ENCODE measurements around the gene FOXP4. TPM values are rescaled to one million over a fixed set of nuclear protein-coding genes. Genes with fewer than 3 reads are reported as not detected.

The FOXP4 gene
- total and polyA plus RNA-seq, 2 of the 13 experiments (the other 11 are each of a cell fraction or from before 2014, with no cell fraction given), result 11.0 to 12.4 TPM

DNA sequence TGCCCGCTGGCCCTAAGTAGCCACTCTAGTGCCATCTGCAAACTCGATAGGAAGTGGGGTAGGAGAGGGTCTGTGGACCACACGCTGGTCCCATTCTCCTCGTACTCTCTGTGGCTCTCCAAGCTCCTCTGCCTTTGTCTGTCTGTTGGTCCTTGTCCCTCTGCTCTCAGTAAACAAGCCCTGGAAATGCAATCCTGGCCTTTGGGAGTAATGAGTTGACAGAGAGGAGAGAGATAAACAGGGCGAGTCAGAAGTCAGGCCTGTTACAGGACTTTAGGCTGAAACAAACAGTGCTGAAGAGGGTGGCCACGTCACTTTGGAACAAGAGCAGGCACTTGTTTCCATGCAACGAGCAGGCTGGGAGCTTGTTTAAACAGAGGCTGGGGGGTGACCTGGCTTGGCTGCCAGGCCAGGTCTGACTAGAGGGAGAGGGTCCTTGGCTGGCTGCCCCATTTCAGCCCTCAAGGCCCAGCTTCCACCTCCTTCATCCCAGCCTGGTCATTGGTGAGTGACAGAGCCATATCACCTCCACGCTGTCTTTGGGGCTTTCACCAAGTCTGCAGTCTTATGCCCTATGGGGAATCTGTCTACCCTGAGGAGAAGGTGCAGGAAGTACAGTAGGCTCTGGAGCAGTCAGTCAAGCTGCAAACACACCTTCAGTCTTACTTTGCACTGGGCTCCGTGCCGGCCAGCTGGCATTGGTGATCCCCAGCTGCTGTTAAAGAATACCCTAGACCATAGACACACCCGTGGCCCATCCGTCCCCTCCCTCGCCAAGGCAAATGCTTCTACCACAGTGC lies 22.6 kb downstream of the FOXP4 start (continued):
- TF ChIP-seq, protein P1, sequence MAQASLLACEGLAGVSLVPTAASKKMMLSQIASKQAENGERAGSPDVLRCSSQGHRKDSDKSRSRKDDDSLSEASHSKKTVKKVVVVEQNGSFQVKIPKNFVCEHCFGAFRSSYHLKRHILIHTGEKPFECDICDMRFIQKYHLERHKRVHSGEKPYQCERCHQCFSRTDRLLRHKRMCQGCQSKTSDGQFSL (CRISPR knock-in tag; IDR thresholded peaks at IDR 0.05), result peak; percentile 95
- TF ChIP-seq ZNF569 (CRISPR knock-in tag; IDR thresholded peaks at IDR 0.05; ENCODE audit: borderline replicate concordance) (no peak), ZNF335 (CRISPR knock-in tag; IDR thresholded peaks at IDR 0.05) (peak; percentile 72; the same call in 1 of the 2 replicates), ELF4 (CRISPR knock-in tag; IDR thresholded peaks at IDR 0.05; ENCODE audit: borderline replicate concordance) (no peak), ZFP36L1 (CRISPR knock-in tag; IDR thresholded peaks at IDR 0.05) (no peak), PCBP2 (optimal IDR thresholded peaks at IDR 0.05; ENCODE audit: low read depth, low read length, poor library complexity, severe bottlenecking) (no peak), SRY (CRISPR knock-in tag; IDR thresholded peaks at IDR 0.05) (peak; percentile 72), ZNF292 (CRISPR knock-in tag; IDR thresholded peaks at IDR 0.05; ENCODE audit: borderline replicate concordance, low read depth) (peak; percentile 100), ZBTB20 (CRISPR knock-in tag; IDR thresholded peaks at IDR 0.05; ENCODE audit: borderline replicate concordance, low read depth) (peak; percentile 93), STAT5B (CRISPR knock-in tag; IDR thresholded peaks at IDR 0.05) (no peak), ZNF451 (CRISPR knock-in tag; IDR thresholded peaks at IDR 0.05) (peak; percentile 72; the same call in 1 of the 2 replicates), ATRX (CRISPR knock-in tag; IDR thresholded peaks at IDR 0.05; ENCODE audit: borderline replicate concordance) (no peak), ZBTB3 (CRISPR knock-in tag; IDR thresholded peaks at IDR 0.05; ENCODE audit: borderline replicate concordance, low read depth) (no peak)
- TF ChIP-seq, protein P2, sequence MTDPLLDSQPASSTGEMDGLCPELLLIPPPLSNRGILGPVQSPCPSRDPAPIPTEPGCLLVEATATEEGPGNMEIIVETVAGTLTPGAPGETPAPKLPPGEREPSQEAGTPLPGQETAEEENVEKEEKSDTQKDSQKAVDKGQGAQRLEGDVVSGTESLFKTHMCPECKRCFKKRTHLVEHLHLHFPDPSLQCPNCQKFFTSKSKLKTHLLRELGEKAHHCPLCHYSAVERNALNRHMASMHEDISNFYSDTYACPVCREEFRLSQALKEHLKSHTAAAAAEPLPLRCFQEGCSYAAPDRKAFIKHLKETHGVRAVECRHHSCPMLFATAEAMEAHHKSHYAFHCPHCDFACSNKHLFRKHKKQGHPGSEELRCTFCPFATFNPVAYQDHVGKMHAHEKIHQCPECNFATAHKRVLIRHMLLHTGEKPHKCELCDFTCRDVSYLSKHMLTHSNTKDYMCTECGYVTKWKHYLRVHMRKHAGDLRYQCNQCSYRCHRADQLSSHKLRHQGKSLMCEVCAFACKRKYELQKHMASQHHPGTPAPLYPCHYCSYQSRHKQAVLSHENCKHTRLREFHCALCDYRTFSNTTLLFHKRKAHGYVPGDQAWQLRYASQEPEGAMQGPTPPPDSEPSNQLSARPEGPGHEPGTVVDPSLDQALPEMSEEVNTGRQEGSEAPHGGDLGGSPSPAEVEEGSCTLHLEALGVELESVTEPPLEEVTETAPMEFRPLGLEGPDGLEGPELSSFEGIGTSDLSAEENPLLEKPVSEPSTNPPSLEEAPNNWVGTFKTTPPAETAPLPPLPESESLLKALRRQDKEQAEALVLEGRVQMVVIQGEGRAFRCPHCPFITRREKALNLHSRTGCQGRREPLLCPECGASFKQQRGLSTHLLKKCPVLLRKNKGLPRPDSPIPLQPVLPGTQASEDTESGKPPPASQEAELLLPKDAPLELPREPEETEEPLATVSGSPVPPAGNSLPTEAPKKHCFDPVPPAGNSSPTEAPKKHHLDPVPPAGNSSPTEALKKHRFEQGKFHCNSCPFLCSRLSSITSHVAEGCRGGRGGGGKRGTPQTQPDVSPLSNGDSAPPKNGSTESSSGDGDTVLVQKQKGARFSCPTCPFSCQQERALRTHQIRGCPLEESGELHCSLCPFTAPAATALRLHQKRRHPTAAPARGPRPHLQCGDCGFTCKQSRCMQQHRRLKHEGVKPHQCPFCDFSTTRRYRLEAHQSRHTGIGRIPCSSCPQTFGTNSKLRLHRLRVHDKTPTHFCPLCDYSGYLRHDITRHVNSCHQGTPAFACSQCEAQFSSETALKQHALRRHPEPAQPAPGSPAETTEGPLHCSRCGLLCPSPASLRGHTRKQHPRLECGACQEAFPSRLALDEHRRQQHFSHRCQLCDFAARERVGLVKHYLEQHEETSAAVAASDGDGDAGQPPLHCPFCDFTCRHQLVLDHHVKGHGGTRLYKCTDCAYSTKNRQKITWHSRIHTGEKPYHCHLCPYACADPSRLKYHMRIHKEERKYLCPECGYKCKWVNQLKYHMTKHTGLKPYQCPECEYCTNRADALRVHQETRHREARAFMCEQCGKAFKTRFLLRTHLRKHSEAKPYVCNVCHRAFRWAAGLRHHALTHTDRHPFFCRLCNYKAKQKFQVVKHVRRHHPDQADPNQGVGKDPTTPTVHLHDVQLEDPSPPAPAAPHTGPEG (CRISPR knock-in tag; IDR thresholded peaks at IDR 0.05), result peak; percentile 72
- TF ChIP-seq, protein P3, sequence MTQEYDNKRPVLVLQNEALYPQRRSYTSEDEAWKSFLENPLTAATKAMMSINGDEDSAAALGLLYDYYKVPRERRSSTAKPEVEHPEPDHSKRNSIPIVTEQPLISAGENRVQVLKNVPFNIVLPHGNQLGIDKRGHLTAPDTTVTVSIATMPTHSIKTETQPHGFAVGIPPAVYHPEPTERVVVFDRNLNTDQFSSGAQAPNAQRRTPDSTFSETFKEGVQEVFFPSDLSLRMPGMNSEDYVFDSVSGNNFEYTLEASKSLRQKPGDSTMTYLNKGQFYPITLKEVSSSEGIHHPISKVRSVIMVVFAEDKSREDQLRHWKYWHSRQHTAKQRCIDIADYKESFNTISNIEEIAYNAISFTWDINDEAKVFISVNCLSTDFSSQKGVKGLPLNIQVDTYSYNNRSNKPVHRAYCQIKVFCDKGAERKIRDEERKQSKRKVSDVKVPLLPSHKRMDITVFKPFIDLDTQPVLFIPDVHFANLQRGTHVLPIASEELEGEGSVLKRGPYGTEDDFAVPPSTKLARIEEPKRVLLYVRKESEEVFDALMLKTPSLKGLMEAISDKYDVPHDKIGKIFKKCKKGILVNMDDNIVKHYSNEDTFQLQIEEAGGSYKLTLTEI (CRISPR knock-in tag; conservative IDR thresholded peaks at IDR 0.05), result no peak
- TF ChIP-seq, protein P4, sequence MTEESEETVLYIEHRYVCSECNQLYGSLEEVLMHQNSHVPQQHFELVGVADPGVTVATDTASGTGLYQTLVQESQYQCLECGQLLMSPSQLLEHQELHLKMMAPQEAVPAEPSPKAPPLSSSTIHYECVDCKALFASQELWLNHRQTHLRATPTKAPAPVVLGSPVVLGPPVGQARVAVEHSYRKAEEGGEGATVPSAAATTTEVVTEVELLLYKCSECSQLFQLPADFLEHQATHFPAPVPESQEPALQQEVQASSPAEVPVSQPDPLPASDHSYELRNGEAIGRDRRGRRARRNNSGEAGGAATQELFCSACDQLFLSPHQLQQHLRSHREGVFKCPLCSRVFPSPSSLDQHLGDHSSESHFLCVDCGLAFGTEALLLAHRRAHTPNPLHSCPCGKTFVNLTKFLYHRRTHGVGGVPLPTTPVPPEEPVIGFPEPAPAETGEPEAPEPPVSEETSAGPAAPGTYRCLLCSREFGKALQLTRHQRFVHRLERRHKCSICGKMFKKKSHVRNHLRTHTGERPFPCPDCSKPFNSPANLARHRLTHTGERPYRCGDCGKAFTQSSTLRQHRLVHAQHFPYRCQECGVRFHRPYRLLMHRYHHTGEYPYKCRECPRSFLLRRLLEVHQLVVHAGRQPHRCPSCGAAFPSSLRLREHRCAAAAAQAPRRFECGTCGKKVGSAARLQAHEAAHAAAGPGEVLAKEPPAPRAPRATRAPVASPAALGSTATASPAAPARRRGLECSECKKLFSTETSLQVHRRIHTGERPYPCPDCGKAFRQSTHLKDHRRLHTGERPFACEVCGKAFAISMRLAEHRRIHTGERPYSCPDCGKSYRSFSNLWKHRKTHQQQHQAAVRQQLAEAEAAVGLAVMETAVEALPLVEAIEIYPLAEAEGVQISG (CRISPR knock-in tag; IDR thresholded peaks at IDR 0.05), result peak; percentile 89

Data from HepG2 (cell line).